H1 (cell line): ENCODE data around the gene CMTR1. TPM values are rescaled to one million over a fixed set of nuclear protein-coding genes. Genes with fewer than 3 reads are reported as not detected.

ENCODE experiments used
- CTCF ChIA-PET: fragments of 300-600 bp; sonication (Branson Sonifier 250); formaldehyde crosslinking; loops from one replicate; lab custom pipeline; 2021; ENCODE audit not compliant: partially characterized antibody; lab: Charles Lee
- POLR2A ChIA-PET: fragments of 300-600 bp; sonication (Branson Sonifier 250); formaldehyde crosslinking; loops from one replicate; lab custom pipeline; 2021; ENCODE audit warnings: inconsistent platforms; ENCODE audit not compliant: partially characterized antibody; lab: Charles Lee
- DNase-seq, 2 experiments: peaks; one replicate each; pipeline versions ENCODE4 v3.0.0 to v3.0.0-alpha.2; 2010 to 2022; ENCODE audit warnings: low spot score in 2 of 2, low read depth in 1 of 2, mixed read lengths in 1 of 2
- FAIRE-seq: peaks from 2 replicates; lab custom pipeline; 2011; peaks lifted over from hg19 to GRCh38; lab: Jason Lieb, UNC
- H2AFZ ChIP-seq: 2 replicates; pipeline ENCODE4 v1.8.1; 2012; ENCODE audit warnings: low read length, inconsistent platforms
- H2AK5ac ChIP-seq: 2 replicates; pipeline ENCODE4 v1.6.1; 2013; ENCODE audit warnings: low read depth, low read length
- H2BK120ac ChIP-seq: replicated peaks from 2 replicates; pipeline ENCODE3; 2013; ENCODE audit warnings: low read depth, low read length, inconsistent platforms
- H2BK12ac ChIP-seq: 2 replicates; pipeline ENCODE4 v1.6.1; 2013; ENCODE audit warnings: low read depth, low read length
- H2BK15ac ChIP-seq: 2 replicates; pipeline ENCODE4 v1.6.1; 2013; ENCODE audit warnings: low read length
- H2BK20ac ChIP-seq: 2 replicates; pipeline ENCODE4 v1.6.1; 2013; ENCODE audit warnings: low read length
- H2BK5ac ChIP-seq: 2 replicates; pipeline ENCODE4 v1.6.1; 2013; ENCODE audit warnings: low read depth, low read length
- H3K14ac ChIP-seq: 2 replicates; pipeline ENCODE4 v1.6.1; 2013; ENCODE audit warnings: inconsistent platforms; ENCODE audit not compliant: insufficient read length
- H3K18ac ChIP-seq: 2 replicates; pipeline ENCODE4 v1.6.1; 2013; ENCODE audit warnings: low read length; ENCODE audit errors: extremely low read depth
- H3K23ac ChIP-seq: 2 replicates; pipeline ENCODE4 v1.6.1; 2013; ENCODE audit warnings: inconsistent platforms; ENCODE audit not compliant: insufficient read length
- H3K23me2 ChIP-seq: 2 replicates; pipeline ENCODE4 v1.6.1; 2013; ENCODE audit warnings: low read depth, low read length
- H3K27ac ChIP-seq: 2 replicates; pipeline ENCODE4 v1.6.1; 2011; ENCODE audit warnings: low read depth, low read length, inconsistent platforms
- H3K27me3 ChIP-seq, 4 experiments: replicated peaks in 1 of 4; 1 replicate in 1 of 4; 2 replicates in 3 of 4; pipeline versions ENCODE4 v1.6.1 to v1.8.1; 2011 to 2013; ENCODE audit warnings: low read length in 3 of 4, mild to moderate bottlenecking in 3 of 4, inconsistent platforms in 2 of 4, mixed read lengths in 2 of 4, moderate library complexity in 1 of 4; ENCODE audit not compliant: control insufficient read depth in 3 of 4, insufficient read depth in 3 of 4; ENCODE audit errors: extremely low read depth in 1 of 4
- H3K36me3 ChIP-seq, 4 experiments: 2 replicates each; pipeline versions ENCODE4 v1.6.1 to v1.8.1; 2011 to 2013; ENCODE audit warnings: mild to moderate bottlenecking in 4 of 4, low read length in 3 of 4, moderate library complexity in 2 of 4, control low read depth in 1 of 4, inconsistent platforms in 1 of 4; ENCODE audit not compliant: insufficient read depth in 4 of 4, control insufficient read depth in 2 of 4
- H3K4ac ChIP-seq: replicated peaks from 2 replicates; pipeline ENCODE3; 2013; ENCODE audit warnings: low read length, low read depth, mixed read lengths, inconsistent platforms; ENCODE audit not compliant: insufficient read length
- H3K4me1 ChIP-seq, 4 experiments: replicated peaks in 1 of 4; 1 replicate in 1 of 4; 2 replicates in 3 of 4; pipeline versions ENCODE4 v1.6.1 to v1.8.1; 2011 to 2013; ENCODE audit warnings: low read length in 3 of 4, inconsistent platforms in 2 of 4, mixed read lengths in 1 of 4; ENCODE audit not compliant: insufficient read depth in 4 of 4, control insufficient read depth in 3 of 4
- H3K4me2 ChIP-seq, 2 experiments: 2 replicates each; pipeline versions ENCODE4 v1.6.1 to v1.8.1; 2011 to 2013; ENCODE audit warnings: low read depth in 2 of 2, low read length in 2 of 2, control low read depth in 1 of 2, inconsistent platforms in 1 of 2, mild to moderate bottlenecking in 1 of 2; ENCODE audit not compliant: insufficient read depth in 1 of 2
- H3K4me3 ChIP-seq, 4 experiments: fragments of 200-600, 300-600 bp in 1 of 4; sonication (generic), shearing (Covaris generic), sonication (Bioruptor Twin) in 1 of 4; 2 replicates each; pipeline versions ENCODE4 v1.5.1 to v1.8.1; 2011 to 2016; ENCODE audit warnings: low read length in 4 of 4, low read depth in 3 of 4, control low read depth in 2 of 4, inconsistent platforms in 2 of 4, mild to moderate bottlenecking in 2 of 4, mixed read lengths in 1 of 4, moderate library complexity in 1 of 4; ENCODE audit not compliant: insufficient read depth in 2 of 4; ENCODE audit errors: extremely low read depth in 1 of 4
- H3K56ac ChIP-seq: replicated peaks from 2 replicates; pipeline ENCODE3; 2013; ENCODE audit warnings: low read depth, mild to moderate bottlenecking, mixed read lengths, low read length, inconsistent platforms; ENCODE audit not compliant: insufficient read length
- H3K79me1 ChIP-seq: 2 replicates; pipeline ENCODE4 v1.6.1; 2013; ENCODE audit warnings: low read depth, low read length, control low read depth
- H3K79me2 ChIP-seq, 2 experiments: 2 replicates each; pipeline versions ENCODE4 v1.6.1 to v1.8.1; 2012 to 2013; ENCODE audit warnings: low read length in 2 of 2, mild to moderate bottlenecking in 2 of 2, inconsistent platforms in 1 of 2; ENCODE audit not compliant: insufficient read depth in 2 of 2, control insufficient read depth in 1 of 2
- H3K9ac ChIP-seq, 4 experiments: replicated peaks in 1 of 4; 1 replicate in 1 of 4; 2 replicates in 3 of 4; pipeline versions ENCODE4 v1.6.1 to v1.8.1; 2011 to 2013; ENCODE audit warnings: low read depth in 3 of 4, low read length in 3 of 4, control low read depth in 2 of 4, mild to moderate bottlenecking in 2 of 4, moderate library complexity in 2 of 4, inconsistent platforms in 1 of 4; ENCODE audit errors: extremely low read depth in 1 of 4
- H3K9me3 ChIP-seq, 2 experiments: 2 replicates each; pipeline versions ENCODE4 v1.6.1 to v1.8.1; 2012 to 2013; ENCODE audit warnings: mild to moderate bottlenecking in 2 of 2, moderate library complexity in 2 of 2, control low read depth in 1 of 2, inconsistent platforms in 1 of 2, low read depth in 1 of 2, low read length in 1 of 2, mixed read lengths in 1 of 2; ENCODE audit not compliant: insufficient read depth in 2 of 2
- H4K20me1 ChIP-seq, 2 experiments: replicated peaks in 1 of 2; 2 replicates each; pipeline versions ENCODE3 to v1.8.1; 2011 to 2013; ENCODE audit warnings: inconsistent platforms in 2 of 2, low read length in 2 of 2, mild to moderate bottlenecking in 1 of 2; ENCODE audit not compliant: insufficient read depth in 2 of 2, control insufficient read depth in 1 of 2
- H4K5ac ChIP-seq: 2 replicates; pipeline ENCODE4 v1.6.1; 2013; ENCODE audit warnings: low read length, low read depth, mixed read lengths, inconsistent platforms; ENCODE audit not compliant: insufficient read length
- H4K8ac ChIP-seq: 2 replicates; pipeline ENCODE4 v1.8.0; 2013; ENCODE audit warnings: mild to moderate bottlenecking, moderate library complexity, low read length, inconsistent platforms; ENCODE audit not compliant: insufficient read depth; ENCODE audit errors: extremely low read depth
- H4K91ac ChIP-seq: replicated peaks from 2 replicates; pipeline ENCODE3; 2013; ENCODE audit warnings: low read length, mixed read lengths, inconsistent platforms; ENCODE audit not compliant: insufficient read length
- BACH1 ChIP-seq: IDR thresholded peaks from 2 replicates; pipeline ENCODE4 v1.6.1; 2012; ENCODE audit warnings: low read length, improper control_type of control experiment
- BRCA1 ChIP-seq: IDR thresholded peaks from 2 replicates; pipeline ENCODE4 v1.6.1; 2012; ENCODE audit warnings: low read depth, low read length, improper control_type of control experiment
- CEBPB ChIP-seq: IDR thresholded peaks from 2 replicates; pipeline ENCODE4 v1.6.1; 2012; ENCODE audit warnings: low read depth, low read length
- EZH2 ChIP-seq: fragments of 200-600 bp; sonication (generic); IDR thresholded peaks from 2 replicates; pipeline ENCODE4 v1.7.1; 2012; ENCODE audit warnings: low read depth, mild to moderate bottlenecking, moderate library complexity, low read length, inconsistent platforms; ENCODE audit not compliant: severe bottlenecking
- HDAC2 ChIP-seq, 2 experiments: fragments of 300-600 bp in 1 of 2; sonication (generic) in 1 of 2; IDR thresholded peaks; 2 replicates each; pipeline ENCODE4 v1.6.1; 2011 to 2012; ENCODE audit warnings: low read depth in 2 of 2, low read length in 2 of 2, mild to moderate bottlenecking in 2 of 2, moderate library complexity in 2 of 2, borderline replicate concordance in 1 of 2, inconsistent platforms in 1 of 2
- HDAC6 ChIP-seq: IDR thresholded peaks from one replicate; pipeline ENCODE4 v1.7.1; 2012; ENCODE audit warnings: low read depth, mild to moderate bottlenecking, inconsistent platforms, low read length, moderate library complexity
- KDM5A ChIP-seq: fragments of 200-600 bp; IDR thresholded peaks from 2 replicates; pipeline ENCODE4 v1.7.1; 2012; ENCODE audit warnings: mild to moderate bottlenecking, low read length, inconsistent platforms, mixed read lengths
- MAX ChIP-seq: IDR thresholded peaks from 2 replicates; pipeline ENCODE4 v1.6.1; 2012; ENCODE audit warnings: inconsistent platforms
- PHF8 ChIP-seq: fragments of 200-600 bp; sonication (generic); conservative IDR thresholded peaks from 2 replicates; pipeline ENCODE4 v1.7.1; 2012; ENCODE audit warnings: low read depth, mild to moderate bottlenecking, inconsistent platforms, low read length, moderate library complexity
- RAD21 ChIP-seq, 2 experiments: IDR thresholded peaks in 1 of 2; conservative IDR thresholded peaks in 1 of 2; 2 replicates each; pipeline ENCODE4 v1.6.1; 2011; ENCODE audit warnings: low read depth in 2 of 2, low read length in 2 of 2, improper control_type of control experiment in 1 of 2, inconsistent platforms in 1 of 2, mild to moderate bottlenecking in 1 of 2, moderate library complexity in 1 of 2
- RBBP5 ChIP-seq: IDR thresholded peaks from 2 replicates; pipeline ENCODE4 v1.7.1; 2012; ENCODE audit warnings: low read depth, mild to moderate bottlenecking, inconsistent platforms, low read length, moderate library complexity, borderline replicate concordance
- RNF2 ChIP-seq: fragments of 200-900, 300-1000 bp; sonication (generic); IDR thresholded peaks from 2 replicates; pipeline ENCODE4 v1.7.1; 2016; ENCODE audit warnings: borderline replicate concordance, low read depth, mild to moderate bottlenecking, antibody characterized with exemption, low read length; ENCODE audit not compliant: poor library complexity, severe bottlenecking; ENCODE audit errors: missing control alignments
- YY1 ChIP-seq: IDR thresholded peaks from 2 replicates; pipeline ENCODE4 v1.6.1; 2011; ENCODE audit warnings: low read depth, mild to moderate bottlenecking, low read length
- WGBS, 2 experiments: shearing (Covaris generic) in 1 of 2; methylation state at CpG; one replicate each; pipeline versions ENCODE4 v1.1.6 to v1.1.7; 2013 to 2015; ENCODE audit warnings: low lambda C conversion rate in 2 of 2, mixed read lengths in 2 of 2, inconsistent platforms in 1 of 2, low coverage in 1 of 2, missing lambda C conversion rate in 1 of 2; ENCODE audit not compliant: insufficient replicate concordance in 2 of 2, insufficient coverage in 1 of 2, insufficient read length in 1 of 2; ENCODE audit errors: extremely low coverage in 1 of 2, missing lambda C conversion rate in 1 of 2; 5-methylcytosine and 5-hydroxymethylcytosine counted together
- polyA plus RNA-seq, 7 experiments: library from polyadenylated mRNA; depleted of rRNA in 3 of 7; stranded (reverse) in 5 of 7; unstranded in 2 of 7; fragments of >200 nt in 5 of 7; fragments of 200-250 nt in 2 of 7; gene quantifications; 1 replicate in 5 of 7; 2 replicates in 1 of 7; 4 replicates in 1 of 7; pipeline versions ENCODE4 v1.2.1 to v1.2.3, GENCODE V29; 2011 to 2013; ENCODE audit warnings: missing spikeins in 2 of 7, mixed read lengths in 2 of 7
- total RNA-seq: library from RNA; stranded (reverse); fragmentation: NEBNext Ultra II Directional; extraction: Animal tissue kit (Norgen Biotek cat#: 25700); gene quantifications from 2 replicates; pipeline ENCODE4 v1.2.1, GENCODE V29; 2021

Gene CMTR1
- total and polyA plus RNA-seq, 2 of the 8 experiments (the other 6 are each of a cell fraction or from before 2014, with no cell fraction given) = 15.2 to 33.1 TPM

GRCh38 chr6:37438930-37439329, 5.9 kb downstream of the CMTR1 start:
- H4K5ac ChIP-seq = no peak overlapping the region
- no peak overlapping the region for H4K91ac ChIP-seq
- H3K27ac ChIP-seq = no peak overlapping the region
- H3K27me3 ChIP-seq = no peaks in the 10 kb centered on the region
- no peak overlapping the region for H3K18ac ChIP-seq
- H2BK15ac ChIP-seq = no peak overlapping the region
- H3K23me2 ChIP-seq = no peaks in the 10 kb centered on the region; the same call in 1 of the 2 replicates
- peaks cover 7 to 26% (median 10%) of the 10 kb centered on the region in 4 experiments; a peak in 5 of 8 replicates for H3K36me3 ChIP-seq
- no peak overlapping the region for H3K56ac ChIP-seq
- H3K79me1 ChIP-seq = peaks cover 5% of the 10 kb centered on the region
- FAIRE-seq = no peak
- WGBS, 2 experiments = 92% methylated on average over 1 of the region's 1 CpG; no CpG with 5 or more reads in 1 of the 2 experiments
- no peak for DNase-seq
- no peak overlapping the region for H2BK120ac ChIP-seq
- H3K9me3 ChIP-seq = no peaks in the 10 kb centered on the region
- H3K4me3 ChIP-seq = no peak overlapping the region
- POLR2A ChIA-PET = interaction anchor here (0.8 kb wide), 1 partner anchor 15 kb away, joined by 3 read pairs; no protein-coding TSS in a partner anchor
- H3K23ac ChIP-seq = no peak overlapping the region
- H3K9ac ChIP-seq = no peak overlapping the region
- peaks cover 0 to 4% (median 2%) of the 10 kb centered on the region in 4 experiments; a peak in 3 of 7 replicates for H3K4me1 ChIP-seq
- H4K20me1 ChIP-seq = peaks cover 3% of the 10 kb centered on the region in 2 experiments
- no peak overlapping the region for H2BK5ac ChIP-seq
- H3K14ac ChIP-seq = no peak overlapping the region
- peaks cover 0 to 19% of the 10 kb centered on the region in 2 experiments; a peak in 3 of 4 replicates for H3K79me2 ChIP-seq
- H2BK20ac ChIP-seq = no peak overlapping the region
- H2AFZ ChIP-seq = no peak overlapping the region
- no peak overlapping the region for H3K4me2 ChIP-seq
- no peak overlapping the region for H4K8ac ChIP-seq
- H2BK12ac ChIP-seq = no peak overlapping the region
- CTCF ChIA-PET = interaction anchor here (1.2 to 1.4 kb wide), 3 partner anchors 29 to 61 kb away, joined by 3 to 4 read pairs (median 3); no protein-coding TSS in a partner anchor
- H2AK5ac ChIP-seq = no peak overlapping the region
- no peak overlapping the region for H3K4ac ChIP-seq
- TF ChIP-seq CEBPB = no peak
- no peak for TF ChIP-seq BACH1
- no peak for TF ChIP-seq HDAC2 (IDR thresholded peaks at IDR 0.05; ENCODE audit: borderline replicate concordance in 1 of 2, low read depth in 2 of 2, low read length in 2 of 2)
- no peak for TF ChIP-seq KDM5A
- no peak for TF ChIP-seq RBBP5
- no peak for TF ChIP-seq HDAC6
- TF ChIP-seq YY1 = no peak
- TF ChIP-seq RAD21 (IDR thresholded peaks at IDR 0.05 in 1 of 2, conservative IDR thresholded peaks at IDR 0.05 in 1 of 2; ENCODE audit: low read depth in 2 of 2, low read length in 2 of 2) = no peak
- TF ChIP-seq RNF2 = no peak
- TF ChIP-seq BRCA1 = no peak
- no peak for TF ChIP-seq MAX
- TF ChIP-seq EZH2 = no peak
- TF ChIP-seq PHF8 = no peak
